Stimulated activated memory B cell treated with anti-CD40 and anti-IgM and Interleukin-4, amounts not matched to agents 10 μg/mL and 1 μg/mL and 100 μg/mL, for 72 hours (primary cell): Measurements from ENCODE around the gene CLIC6.
"Not testable (repeated sequence)": the region's sequence is repeated elsewhere in the genome, so short reads cannot be mapped to it uniquely, and the experiment has no call there.

Source experiments
- ATAC-seq: fragments of 150-1000 bp; cut with Tn5 transposase; 2 replicates; pipeline ENCODE4 v1.10.0; 2021
- H3K27ac Mint-ChIP-seq: one replicate; pipeline ENCODE4 v1.8.0; 2022; ENCODE audit warnings: mild to moderate bottlenecking, mixed read lengths
- H3K27me3 Mint-ChIP-seq: one replicate; pipeline ENCODE4 v1.8.0; 2022; ENCODE audit warnings: mixed read lengths
- H3K36me3 Mint-ChIP-seq: one replicate; pipeline ENCODE4 v1.8.0; 2022; ENCODE audit warnings: mixed read lengths
- H3K4me1 Mint-ChIP-seq: one replicate; pipeline ENCODE4 v1.8.0; 2022; ENCODE audit warnings: mixed read lengths
- H3K4me3 Mint-ChIP-seq: one replicate; pipeline ENCODE4 v1.8.0; 2022; ENCODE audit warnings: mild to moderate bottlenecking, moderate library complexity, mixed read lengths
- H3K9me3 Mint-ChIP-seq: one replicate; pipeline ENCODE4 v1.8.0; 2022; ENCODE audit warnings: mixed read lengths

Gene CLIC6

GRCh38 chr21:34642211-34643075 is 26.4 kb upstream of the CLIC6 start:
- peak; percentile 82 for ATAC-seq
- Mint-ChIP-seq H3K4me3 (no peak overlapping the region), H3K27ac (peak overlapping the region; percentile 66), H3K36me3 (no peaks in the 10 kb centered on the region), H3K4me1 (peaks cover 29% of the 10 kb centered on the region), H3K27me3 (peaks cover 6% of the 10 kb centered on the region), H3K9me3 (peaks cover 3% of the 10 kb centered on the region)

DNA sequence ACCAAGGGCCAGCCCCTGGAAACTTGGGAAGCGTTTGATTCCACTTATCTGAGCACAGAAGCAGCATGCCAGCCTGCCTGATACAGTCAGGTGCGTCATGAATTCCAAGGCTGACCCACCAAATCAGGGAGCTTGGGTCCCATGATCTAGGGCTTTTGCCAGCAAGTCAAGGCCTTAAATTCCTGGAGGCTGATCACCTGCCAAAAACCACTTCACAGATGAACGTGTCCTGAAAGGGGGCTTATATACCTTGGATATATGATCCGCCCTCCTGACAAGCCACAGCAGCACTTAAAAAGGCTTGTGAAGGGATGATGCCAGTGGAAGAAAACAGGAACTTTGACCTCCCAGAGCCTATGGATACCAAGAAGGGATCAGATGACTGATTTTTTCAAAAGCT is 24.0 kb upstream of the CLIC6 start:
- peaks cover 3% of the 10 kb centered on the region for H3K9me3 Mint-ChIP-seq
- no peak for ATAC-seq
- H3K36me3 Mint-ChIP-seq = no peaks in the 10 kb centered on the region
- no peak overlapping the region for H3K27ac Mint-ChIP-seq
- peaks cover 11% of the 10 kb centered on the region for H3K27me3 Mint-ChIP-seq
- H3K4me3 Mint-ChIP-seq = no peak overlapping the region
- H3K4me1 Mint-ChIP-seq = peaks cover 32% of the 10 kb centered on the region

- H3K27me3 Mint-ChIP-seq = peaks cover 13% of the 10 kb centered on the region
- H3K4me1 Mint-ChIP-seq = peaks cover 8% of the 10 kb centered on the region
- H3K9me3 Mint-ChIP-seq = peaks cover 3% of the 10 kb centered on the region
- ATAC-seq = no peak
- H3K27ac Mint-ChIP-seq = no peak overlapping the region
- H3K4me3 Mint-ChIP-seq = no peak overlapping the region
- H3K36me3 Mint-ChIP-seq = no peaks in the 10 kb centered on the region
Measured at GRCh38 chr21:34647555-34647954, 21.2 kb upstream of the CLIC6 start.

DNA sequence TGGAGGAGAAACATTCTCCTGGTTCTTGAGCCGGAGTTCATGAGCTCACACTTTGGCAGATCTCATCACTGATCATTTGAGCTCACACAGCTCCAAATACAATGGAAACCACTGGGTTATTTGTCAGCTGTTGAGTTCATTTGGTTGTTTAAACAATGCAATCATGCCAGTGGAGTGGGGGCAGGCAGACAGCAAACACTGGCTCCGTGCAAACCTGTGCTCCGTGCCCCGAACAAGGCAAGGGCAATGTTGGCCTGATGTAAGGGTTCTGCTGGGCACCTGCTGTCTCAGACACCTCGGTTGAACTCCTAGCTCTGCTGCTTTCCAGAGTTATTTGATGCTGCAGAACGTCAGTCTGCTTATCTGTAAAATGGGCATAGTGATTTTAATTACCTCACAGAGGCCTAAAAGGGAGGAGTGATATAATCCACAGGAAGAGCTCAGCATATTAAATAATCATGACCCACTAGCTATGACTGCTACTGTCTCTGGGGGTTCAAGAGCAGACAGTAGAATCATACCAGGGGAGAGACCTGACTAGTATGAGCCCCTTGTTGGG is 20.0 kb upstream of the CLIC6 start:
- Mint-ChIP-seq H3K4me1 (peaks cover 5% of the 10 kb centered on the region), H3K4me3 (no peak overlapping the region), H3K27me3 (peaks cover 26% of the 10 kb centered on the region), H3K36me3 (peaks cover 6% of the 10 kb centered on the region), H3K9me3 (peaks cover 11% of the 10 kb centered on the region), H3K27ac (no peak overlapping the region)
- ATAC-seq = no peak

DNA sequence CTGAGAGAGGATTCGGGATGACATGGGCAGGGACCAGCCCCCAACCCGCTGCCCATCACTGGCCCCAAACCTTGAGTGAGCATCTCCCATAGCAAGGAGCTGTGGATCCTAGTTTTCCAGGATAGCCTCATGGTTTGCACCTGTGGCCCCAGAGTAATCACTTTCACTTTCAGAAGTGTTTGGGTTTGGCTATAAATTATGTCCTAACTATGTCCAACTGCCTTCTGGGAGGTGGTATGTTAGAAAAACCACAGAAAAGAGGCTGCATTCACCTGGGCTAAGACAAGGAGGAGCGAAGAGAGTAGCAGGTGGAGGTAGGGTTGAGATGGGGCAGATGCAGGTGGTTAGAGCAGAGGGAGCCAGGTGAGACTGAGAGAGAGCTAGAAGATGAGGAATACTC is 19.4 kb upstream of the CLIC6 start:
- Mint-ChIP-seq H3K4me1 (peaks cover 5% of the 10 kb centered on the region), H3K9me3 (peaks cover 11% of the 10 kb centered on the region), H3K27ac (no peak overlapping the region), H3K36me3 (peaks cover 7% of the 10 kb centered on the region), H3K27me3 (peaks cover 30% of the 10 kb centered on the region), H3K4me3 (no peak overlapping the region)
- no peak for ATAC-seq

GRCh38 chr21:34650861-34651431 is 17.8 kb upstream of the CLIC6 start:
- Mint-ChIP-seq H3K27ac (no peak overlapping the region), H3K4me1 (peaks cover 5% of the 10 kb centered on the region), H3K9me3 (peaks cover 11% of the 10 kb centered on the region), H3K36me3 (peaks cover 7% of the 10 kb centered on the region), H3K27me3 (peaks cover 30% of the 10 kb centered on the region), H3K4me3 (no peak overlapping the region)
- ATAC-seq = no peak

GRCh38 chr21:34651642-34652041 is 17.2 kb upstream of the CLIC6 start:
- Mint-ChIP-seq H3K36me3 (peaks cover 7% of the 10 kb centered on the region), H3K4me1 (peaks cover 5% of the 10 kb centered on the region), H3K27ac (no peak overlapping the region), H3K27me3 (peaks cover 33% of the 10 kb centered on the region), H3K9me3 (peaks cover 11% of the 10 kb centered on the region), H3K4me3 (no peak overlapping the region)
- ATAC-seq = no peak

DNA sequence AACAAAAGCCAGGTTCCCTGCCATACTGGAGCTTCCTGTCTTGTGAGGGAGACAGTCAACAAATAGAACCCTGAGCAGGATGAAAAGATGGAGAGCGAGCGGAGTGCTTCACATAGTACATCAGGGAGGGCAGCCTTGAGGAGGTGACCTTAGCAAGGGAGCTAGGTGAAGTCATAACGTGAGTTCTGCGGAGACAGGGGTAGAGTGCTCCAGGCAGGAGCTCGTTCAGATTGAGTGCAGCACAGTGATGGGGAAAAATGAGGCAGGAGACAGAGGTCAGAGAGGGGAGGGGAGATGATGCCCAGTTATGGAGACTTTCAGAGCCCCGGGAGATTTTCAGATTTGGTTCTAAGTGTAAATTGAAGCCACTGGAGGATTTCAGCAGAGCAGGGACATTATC is 15.3 kb upstream of the CLIC6 start:
- H3K4me1 Mint-ChIP-seq = peaks cover 5% of the 10 kb centered on the region
- H3K36me3 Mint-ChIP-seq = peaks cover 7% of the 10 kb centered on the region
- peaks cover 33% of the 10 kb centered on the region for H3K27me3 Mint-ChIP-seq
- H3K27ac Mint-ChIP-seq = no peak overlapping the region
- H3K9me3 Mint-ChIP-seq = peaks cover 15% of the 10 kb centered on the region
- ATAC-seq = no peak
- no peak overlapping the region for H3K4me3 Mint-ChIP-seq

DNA sequence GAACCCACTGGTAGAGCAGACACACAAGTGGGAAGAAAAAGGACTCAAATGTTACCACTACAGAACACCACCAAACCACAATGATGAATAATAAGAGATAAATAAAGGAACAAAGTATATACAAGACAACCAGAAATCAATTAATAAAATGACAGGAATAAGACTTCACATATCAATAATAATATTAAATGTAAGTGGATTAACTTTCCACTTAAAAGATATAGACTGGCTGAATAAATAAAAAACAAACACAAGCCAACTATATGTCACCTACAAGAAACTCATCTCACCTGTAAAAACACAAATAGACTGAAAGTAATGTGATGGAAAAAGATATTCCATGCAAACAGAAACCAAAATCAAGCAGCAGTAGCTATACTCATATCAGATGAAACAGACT is 6.9 kb upstream of the CLIC6 start:
- Mint-ChIP-seq H3K27ac (no peak overlapping the region), H3K9me3 (peaks cover 30% of the 10 kb centered on the region), H3K27me3 (peaks cover 41% of the 10 kb centered on the region), H3K4me3 (no peak overlapping the region), H3K4me1 (no peaks in the 10 kb centered on the region), H3K36me3 (peaks cover 16% of the 10 kb centered on the region)
- ATAC-seq = no peak

GRCh38 chr21:34667761-34668160 is 1.0 kb upstream of the CLIC6 start:
- no peak overlapping the region for H3K4me3 Mint-ChIP-seq

DNA sequence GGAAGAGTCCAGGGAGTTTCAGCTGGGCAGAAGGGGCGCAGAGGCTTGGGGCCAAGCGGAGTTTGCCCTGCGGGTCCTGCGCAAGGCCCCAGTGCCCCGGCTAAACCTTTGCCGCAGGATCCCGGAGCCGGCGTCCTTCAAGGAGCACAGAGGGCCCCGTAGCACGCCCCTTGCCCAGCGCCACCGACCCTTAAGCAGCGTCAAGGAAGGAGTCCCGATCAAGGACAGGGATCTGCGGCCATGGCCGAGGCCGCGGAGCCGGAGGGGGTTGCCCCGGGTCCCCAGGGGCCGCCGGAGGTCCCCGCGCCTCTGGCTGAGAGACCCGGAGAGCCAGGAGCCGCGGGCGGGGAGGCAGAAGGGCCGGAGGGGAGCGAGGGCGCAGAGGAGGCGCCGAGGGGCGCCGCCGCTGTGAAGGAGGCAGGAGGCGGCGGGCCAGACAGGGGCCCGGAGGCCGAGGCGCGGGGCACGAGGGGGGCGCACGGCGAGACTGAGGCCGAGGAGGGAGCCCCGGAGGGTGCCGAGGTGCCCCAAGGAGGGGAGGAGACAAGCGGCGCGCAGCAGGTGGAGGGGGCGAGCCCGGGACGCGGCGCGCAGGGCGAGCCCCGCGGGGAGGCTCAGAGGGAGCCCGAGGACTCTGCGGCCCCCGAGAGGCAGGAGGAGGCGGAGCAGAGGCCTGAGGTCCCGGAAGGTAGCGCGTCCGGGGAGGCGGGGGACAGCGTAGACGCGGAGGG is 520 bp downstream of the CLIC6 start:
- ATAC-seq = peak; percentile 64
- peaks cover 15% of the 10 kb centered on the region for H3K4me1 Mint-ChIP-seq
- peak overlapping the region; percentile 47 for H3K27ac Mint-ChIP-seq
- H3K4me3 Mint-ChIP-seq = peak overlapping the region; percentile 51
- peaks cover 57% of the 10 kb centered on the region for H3K27me3 Mint-ChIP-seq
- H3K9me3 Mint-ChIP-seq = no peaks in the 10 kb centered on the region
- H3K36me3 Mint-ChIP-seq = no peaks in the 10 kb centered on the region

More at GRCh38 chr21:34667761-34668160, 1.0 kb upstream of the CLIC6 start:
- Mint-ChIP-seq H3K4me1 (peaks cover 15% of the 10 kb centered on the region), H3K36me3 (no peaks in the 10 kb centered on the region), H3K27ac (no peak overlapping the region), H3K27me3 (peaks cover 46% of the 10 kb centered on the region), H3K9me3 (peaks cover 3% of the 10 kb centered on the region)
- no peak for ATAC-seq

GRCh38 chr21:34669880-34670219 is 1.1 kb downstream of the CLIC6 start:
- Mint-ChIP-seq H3K27ac (peak overlapping the region; percentile 47), H3K4me1 (peaks cover 15% of the 10 kb centered on the region), H3K27me3 (peaks cover 62% of the 10 kb centered on the region), H3K4me3 (peak overlapping the region; percentile 62)
- not testable (repeated sequence) for H3K36me3 Mint-ChIP-seq, ATAC-seq, H3K9me3 Mint-ChIP-seq

- Mint-ChIP-seq H3K27ac (no peak overlapping the region), H3K9me3 (no peaks in the 10 kb centered on the region), H3K27me3 (peaks cover 68% of the 10 kb centered on the region), H3K4me1 (peaks cover 15% of the 10 kb centered on the region), H3K4me3 (peak overlapping the region; percentile 62), H3K36me3 (no peaks in the 10 kb centered on the region)
- peak; percentile 17 for ATAC-seq
Measured at GRCh38 chr21:34670220-34670961, 1.6 kb downstream of the CLIC6 start.

DNA sequence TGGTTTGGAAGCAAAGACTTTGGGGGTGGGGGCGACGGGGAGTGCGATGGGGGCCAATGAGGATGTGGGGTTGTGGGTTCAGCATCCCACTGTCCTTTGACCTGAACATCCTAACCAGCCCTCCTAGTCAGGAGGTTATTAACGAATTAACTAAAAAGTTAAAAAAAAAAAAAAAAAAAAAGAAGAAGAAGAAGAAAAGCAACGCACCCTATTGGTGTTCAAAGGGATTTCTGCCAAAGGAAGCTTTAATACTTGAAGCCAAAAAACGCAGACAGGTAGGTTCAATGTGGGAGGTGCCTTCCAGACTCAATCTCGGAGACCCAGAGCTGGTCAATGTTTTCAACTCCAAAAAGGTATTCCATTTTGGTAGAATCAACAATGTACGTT is 2.2 kb downstream of the CLIC6 start:
- H3K36me3 Mint-ChIP-seq = no peaks in the 10 kb centered on the region
- no peak overlapping the region for H3K27ac Mint-ChIP-seq
- no peak for ATAC-seq
- H3K27me3 Mint-ChIP-seq = peaks cover 74% of the 10 kb centered on the region
- H3K4me1 Mint-ChIP-seq = peaks cover 15% of the 10 kb centered on the region
- H3K4me3 Mint-ChIP-seq = peak overlapping the region; percentile 52
- H3K9me3 Mint-ChIP-seq = no peaks in the 10 kb centered on the region

GRCh38 chr21:34671462-34671861 is 2.7 kb downstream of the CLIC6 start:
- no peaks in the 10 kb centered on the region for H3K36me3 Mint-ChIP-seq
- peaks cover 15% of the 10 kb centered on the region for H3K4me1 Mint-ChIP-seq
- no peak overlapping the region for H3K27ac Mint-ChIP-seq
- peaks cover 79% of the 10 kb centered on the region for H3K27me3 Mint-ChIP-seq
- ATAC-seq = no peak
- no peak overlapping the region for H3K4me3 Mint-ChIP-seq
- H3K9me3 Mint-ChIP-seq = no peaks in the 10 kb centered on the region
